Right atrium auricular region (tissue), 2 donors: Measurements from ENCODE around the gene ESYT3. TPM values are rescaled to one million over a fixed set of nuclear protein-coding genes. Genes with fewer than 3 reads are reported as not detected.

Experiments used
- DNase-seq: peaks from one replicate; pipeline ENCODE4 v3.0.0-alpha.2; 2019; ENCODE audit warnings: low spot score
- H3K27ac ChIP-seq, 2 donors: fragments of 200-600 bp; sonication (generic); 1 replicate in 1 of 2; 2 replicates in 1 of 2; pipeline ENCODE4 v1.5.1; 2016 to 2019
- H3K27me3 ChIP-seq, 2 donors: fragments of 200-600 bp; sonication (generic); one replicate each; pipeline versions ENCODE4 v1.5.1 to v1.6.0; 2017 to 2019
- H3K36me3 ChIP-seq: fragments of 200-600 bp; sonication (generic); one replicate; pipeline ENCODE4 v1.5.1; 2016
- H3K4me1 ChIP-seq, 2 donors: fragments of 200-600 bp; sonication (generic); one replicate each; pipeline versions ENCODE4 v1.5.1 to v1.6.0; 2017 to 2019
- H3K4me3 ChIP-seq, 2 donors: fragments of 200-600 bp; sonication (generic); 1 replicate in 1 of 2; 2 replicates in 1 of 2; pipeline ENCODE4 v1.5.1; 2017 to 2019; ENCODE audit warnings: mild to moderate bottlenecking in 1 of 2, moderate library complexity in 1 of 2
- H3K9me3 ChIP-seq, 2 donors: fragments of 200-600 bp; sonication (generic); one replicate each; pipeline ENCODE4 v1.5.1; 2019
- total RNA-seq, 2 donors: library from RNA; depleted of rRNA; stranded (reverse); fragments of >200 nt; gene quantifications; one replicate each; pipeline ENCODE4 v1.1.0, GENCODE V29; 2016
- TF ChIP-seq, protein P1 (sequence below), 2 donors: fragments of 200-600 bp; sonication (generic); IDR thresholded peaks; one replicate each; pipeline ENCODE4 v1.5.1; 2019; ENCODE audit warnings: antibody characterized with exemption in 2 of 2

The ESYT3 gene
- total RNA-seq, 2 donors from 2014 or later = 1.6 to 2.6 TPM

DNA sequence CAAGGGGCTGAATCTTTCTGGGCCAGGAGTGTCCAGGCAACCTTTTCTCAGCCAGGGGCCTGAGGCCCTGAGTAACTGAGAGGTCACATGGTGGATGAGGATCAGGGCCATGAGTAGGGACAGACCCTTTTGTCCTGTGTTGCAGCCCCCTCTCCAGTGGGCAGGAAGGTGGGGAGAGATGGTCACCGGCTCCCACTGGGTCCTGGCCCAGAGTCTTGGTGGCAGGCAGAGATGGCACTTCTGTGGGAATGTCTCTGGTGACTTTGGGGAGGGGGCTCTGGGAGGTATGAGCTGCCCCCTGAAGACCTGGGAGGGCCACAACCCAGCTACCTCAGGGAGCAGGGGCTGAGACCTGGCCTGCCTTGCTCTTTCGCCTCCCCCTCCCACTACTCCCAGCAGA, 6.8 kb downstream of the ESYT3 start:
- no peak overlapping the region for H3K4me3 ChIP-seq
- TF ChIP-seq, protein P1, sequence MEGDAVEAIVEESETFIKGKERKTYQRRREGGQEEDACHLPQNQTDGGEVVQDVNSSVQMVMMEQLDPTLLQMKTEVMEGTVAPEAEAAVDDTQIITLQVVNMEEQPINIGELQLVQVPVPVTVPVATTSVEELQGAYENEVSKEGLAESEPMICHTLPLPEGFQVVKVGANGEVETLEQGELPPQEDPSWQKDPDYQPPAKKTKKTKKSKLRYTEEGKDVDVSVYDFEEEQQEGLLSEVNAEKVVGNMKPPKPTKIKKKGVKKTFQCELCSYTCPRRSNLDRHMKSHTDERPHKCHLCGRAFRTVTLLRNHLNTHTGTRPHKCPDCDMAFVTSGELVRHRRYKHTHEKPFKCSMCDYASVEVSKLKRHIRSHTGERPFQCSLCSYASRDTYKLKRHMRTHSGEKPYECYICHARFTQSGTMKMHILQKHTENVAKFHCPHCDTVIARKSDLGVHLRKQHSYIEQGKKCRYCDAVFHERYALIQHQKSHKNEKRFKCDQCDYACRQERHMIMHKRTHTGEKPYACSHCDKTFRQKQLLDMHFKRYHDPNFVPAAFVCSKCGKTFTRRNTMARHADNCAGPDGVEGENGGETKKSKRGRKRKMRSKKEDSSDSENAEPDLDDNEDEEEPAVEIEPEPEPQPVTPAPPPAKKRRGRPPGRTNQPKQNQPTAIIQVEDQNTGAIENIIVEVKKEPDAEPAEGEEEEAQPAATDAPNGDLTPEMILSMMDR (IDR thresholded peaks at IDR 0.05) = no peak
- H3K27ac ChIP-seq = no peak overlapping the region
- no peak for DNase-seq
- no peaks in the 10 kb centered on the region for H3K36me3 ChIP-seq
- peaks cover 0 to 7% of the 10 kb centered on the region in 2 donors for H3K4me1 ChIP-seq
- H3K27me3 ChIP-seq = no peaks in the 10 kb centered on the region
- no peaks in the 10 kb centered on the region for H3K9me3 ChIP-seq

DNA sequence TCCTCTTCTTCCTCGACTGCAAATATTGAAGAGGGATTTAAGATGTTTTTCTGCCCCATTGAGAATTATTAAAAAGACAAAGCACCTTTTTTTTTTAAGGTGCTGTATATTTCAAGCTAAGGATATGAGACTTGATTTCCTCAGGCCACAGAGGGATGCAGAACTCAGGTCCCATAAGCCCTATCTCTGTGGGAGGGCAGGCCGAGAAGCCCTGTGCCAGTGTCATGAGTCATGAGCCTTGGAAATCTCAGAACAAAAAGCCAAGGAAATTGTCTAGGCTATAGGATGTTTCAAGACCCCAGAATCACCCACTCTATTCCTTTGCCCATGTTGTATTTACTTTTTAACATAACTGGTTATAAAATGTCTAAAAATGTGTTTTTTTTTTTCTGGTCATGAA, 7.3 kb downstream of the ESYT3 start:
- no peak overlapping the region for H3K27ac ChIP-seq
- no peaks in the 10 kb centered on the region for H3K36me3 ChIP-seq
- TF ChIP-seq, protein P1 (IDR thresholded peaks at IDR 0.05) = no peak
- no peak overlapping the region for H3K4me3 ChIP-seq
- H3K27me3 ChIP-seq = no peaks in the 10 kb centered on the region
- H3K4me1 ChIP-seq = peaks cover 0 to 7% of the 10 kb centered on the region in 2 donors
- H3K9me3 ChIP-seq = no peaks in the 10 kb centered on the region
- no peak for DNase-seq

DNA sequence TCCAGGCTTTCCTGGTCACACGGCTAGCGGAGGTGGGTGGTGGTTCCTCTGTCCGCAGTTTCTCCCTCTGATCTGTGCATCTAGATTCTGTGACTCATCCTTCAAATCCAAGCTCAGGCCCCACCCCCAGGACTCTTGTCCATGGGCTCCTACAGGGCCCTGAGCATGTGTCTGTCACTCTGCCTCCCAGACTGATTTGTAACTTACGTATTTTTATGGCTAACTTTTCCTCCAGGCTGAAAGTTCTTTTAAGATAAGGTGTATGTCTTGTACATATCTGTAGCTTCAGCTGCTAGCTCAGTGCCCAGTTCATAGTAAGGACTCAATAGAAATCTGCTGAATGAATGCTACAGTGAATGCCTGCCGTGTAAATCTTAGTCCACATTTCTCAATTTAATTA, 8.0 kb downstream of the ESYT3 start:
- TF ChIP-seq, protein P1 (IDR thresholded peaks at IDR 0.05) = no peak
- Histone ChIP-seq H3K4me1 (peaks cover 0 to 7% of the 10 kb centered on the region in 2 donors), H3K27ac (no peak overlapping the region), H3K36me3 (no peaks in the 10 kb centered on the region), H3K4me3 (no peak overlapping the region), H3K9me3 (no peaks in the 10 kb centered on the region), H3K27me3 (no peaks in the 10 kb centered on the region)
- DNase-seq = no peak

DNA sequence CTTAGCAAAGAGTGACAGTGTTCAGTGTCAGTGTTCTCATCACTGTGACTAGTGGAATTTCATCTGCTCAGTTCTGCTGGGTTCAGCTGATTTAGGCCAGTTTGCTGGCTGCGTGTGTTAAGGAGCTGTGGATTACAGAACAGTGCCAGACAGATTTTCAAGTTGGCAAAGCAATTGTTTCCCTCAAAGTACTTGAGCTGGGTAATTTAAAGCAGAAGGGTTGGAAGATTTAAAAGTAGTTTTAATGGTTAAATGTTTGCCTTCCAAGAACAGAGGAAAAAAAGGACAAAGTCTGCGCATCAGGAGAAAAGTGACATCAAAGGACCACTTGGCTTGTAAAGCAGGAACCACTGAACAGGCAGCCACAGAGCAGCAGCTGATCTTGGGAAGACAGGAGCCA, 8.7 kb downstream of the ESYT3 start:
- no peak overlapping the region for H3K27ac ChIP-seq
- H3K4me3 ChIP-seq = no peak overlapping the region
- H3K36me3 ChIP-seq = no peaks in the 10 kb centered on the region
- peaks cover 0 to 7% of the 10 kb centered on the region in 2 donors for H3K4me1 ChIP-seq
- DNase-seq = no peak
- TF ChIP-seq, protein P1 (IDR thresholded peaks at IDR 0.05) = no peak
- no peaks in the 10 kb centered on the region for H3K27me3 ChIP-seq
- no peaks in the 10 kb centered on the region for H3K9me3 ChIP-seq

DNA sequence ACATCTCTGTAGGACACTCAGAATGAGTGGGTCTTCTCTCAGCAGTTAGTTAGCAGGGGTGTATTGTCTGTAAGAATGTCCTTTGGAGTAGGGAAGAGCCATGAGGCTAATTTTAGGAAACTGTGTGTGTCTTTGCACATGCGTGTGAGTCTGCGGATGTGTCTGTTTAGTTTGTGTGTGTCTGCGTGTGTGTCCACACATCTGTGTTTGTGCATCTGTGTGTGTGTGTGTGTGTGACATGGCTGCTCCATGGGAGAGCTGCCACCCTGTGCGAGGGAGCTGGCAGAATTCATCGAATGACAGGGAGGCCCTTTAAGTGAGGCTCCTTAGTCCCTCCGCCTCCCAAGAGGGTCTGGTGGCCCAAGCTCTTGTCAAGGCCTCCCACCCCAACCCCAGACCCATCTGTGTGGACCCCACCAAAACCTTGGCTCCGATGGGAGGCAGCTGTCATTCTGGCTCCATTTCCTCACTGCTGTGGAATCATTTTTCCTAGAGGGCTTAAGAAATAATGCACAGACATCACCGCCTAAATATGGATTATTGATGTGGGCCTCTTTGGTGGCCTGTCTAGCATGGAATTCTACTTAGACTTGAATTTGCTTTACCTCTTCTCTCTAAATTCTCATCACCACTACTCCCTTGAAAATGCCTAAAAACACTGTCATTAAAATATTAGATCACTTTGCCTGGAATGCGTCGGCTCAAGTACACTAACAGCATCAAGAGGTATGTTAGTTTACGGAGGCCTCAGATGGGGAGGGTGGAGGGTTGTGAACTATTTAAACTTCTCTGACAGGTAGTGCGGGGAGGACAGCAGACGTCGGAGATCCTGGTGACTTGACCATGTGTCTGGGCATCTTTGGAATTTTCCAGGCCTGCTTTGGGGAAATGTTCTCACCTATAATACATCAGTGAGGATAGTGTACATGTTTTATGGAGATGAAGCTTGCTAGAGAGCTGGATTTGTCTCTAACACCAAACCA, 9.4 kb downstream of the ESYT3 start:
- peaks cover 0 to 7% of the 10 kb centered on the region in 2 donors for H3K4me1 ChIP-seq
- H3K36me3 ChIP-seq = no peaks in the 10 kb centered on the region
- no peak for DNase-seq
- TF ChIP-seq, protein P1 (IDR thresholded peaks at IDR 0.05) = no peak
- H3K4me3 ChIP-seq = no peak overlapping the region
- H3K27ac ChIP-seq = no peak overlapping the region
- no peaks in the 10 kb centered on the region for H3K27me3 ChIP-seq
- H3K9me3 ChIP-seq = no peaks in the 10 kb centered on the region
